Measurements from ENCODE around the gene FOXP2.

FOXP2 gene

GRCh38 chr7:114660126-114660486, 245.5 kb downstream of the FOXP2 start:
- DNase-seq = no peak

- no peak for DNase-seq
These were observed 246.1 kb downstream of the FOXP2 start for GRCh38 chr7:114660753-114661152.

GRCh38 chr7:114662002-114662677, 247.5 kb downstream of the FOXP2 start:
- DNase-seq = no peak

- peak; percentile 61 for DNase-seq
These were observed 248.9 kb downstream of the FOXP2 start for GRCh38 chr7:114663502-114663901.

GRCh38 chr7:114670676-114671075, 256.1 kb downstream of the FOXP2 start:
- DNase-seq = no peak

GRCh38 chr7:114671563-114672123, 257.0 kb downstream of the FOXP2 start:
- no peak for DNase-seq

- no peak for DNase-seq
These were observed 263.5 kb downstream of the FOXP2 start for GRCh38 chr7:114678116-114678515.

- no peak for DNase-seq
These were observed 272.6 kb downstream of the FOXP2 start for GRCh38 chr7:114687238-114687637.

GRCh38 chr7:114688443-114689055, 273.9 kb downstream of the FOXP2 start:
- DNase-seq = peak; percentile 19

GRCh38 chr7:114689406-114689805, 274.8 kb downstream of the FOXP2 start:
- no peak for DNase-seq

GRCh38 chr7:114691605-114692004, 277.0 kb downstream of the FOXP2 start:
- peak; percentile 51 for DNase-seq

- no peak for DNase-seq
These were observed 280.6 kb downstream of the FOXP2 start for GRCh38 chr7:114695182-114695581.

- DNase-seq = no peak
These were observed 285.8 kb downstream of the FOXP2 start for GRCh38 chr7:114700247-114700928.

- no peak for DNase-seq
These were observed 289.1 kb downstream of the FOXP2 start for GRCh38 chr7:114703677-114704076.

GRCh38 chr7:114708646-114709045, 294.0 kb downstream of the FOXP2 start:
- no peak for DNase-seq

GRCh38 chr7:114710499-114710898, 295.9 kb downstream of the FOXP2 start:
- DNase-seq = no peak

GRCh38 chr7:114711241-114711640, 296.6 kb downstream of the FOXP2 start:
- no peak for DNase-seq

- no peak for DNase-seq
These were observed 301.3 kb downstream of the FOXP2 start for GRCh38 chr7:114715907-114716306.

GRCh38 chr7:114718861-114719260, 304.2 kb downstream of the FOXP2 start:
- DNase-seq = no peak

GRCh38 chr7:114720725-114721124, 306.1 kb downstream of the FOXP2 start:
- no peak for DNase-seq

GRCh38 chr7:114722562-114722961, 307.9 kb downstream of the FOXP2 start:
- no peak for DNase-seq

- no peak for DNase-seq
These were observed 308.7 kb downstream of the FOXP2 start for GRCh38 chr7:114723308-114723707.

- no peak for DNase-seq
These were observed 325.5 kb downstream of the FOXP2 start for GRCh38 chr7:114740095-114740494.

- no peak for DNase-seq
These were observed 326.3 kb downstream of the FOXP2 start for GRCh38 chr7:114740941-114741340.

All from NCI-H82 (cell line).